ENCODE data around the gene GDA.

GRCh38 chr9:72292256-72292682 lies 143.0 kb downstream of the GDA start:
- no peak for TF ChIP-seq CTCF (IDR thresholded peaks at IDR 0.05)
- TF ChIP-seq POLR2A (IDR thresholded peaks at IDR 0.05): no peak

Measured in lower leg skin (tissue), 3 donors.